Renal pelvis (tissue), 4 donors: ENCODE data around the gene EYS. TPM values are rescaled to one million over a fixed set of nuclear protein-coding genes. Genes with fewer than 3 reads are reported as not detected.
"Not testable (repeated sequence)": the region's sequence is repeated elsewhere in the genome, so short reads cannot be mapped to it uniquely, and the experiment has no call there.

Experiments
- DNase-seq: peaks from one replicate; pipeline ENCODE4 v3.0.0-alpha.2; 2013
- polyA plus RNA-seq, 3 donors: library from polyadenylated mRNA; unstranded; fragments of 120-200 nt; gene quantifications; one replicate each; pipeline ENCODE4 v1.2.1, GENCODE V29; 2013; ENCODE audit not compliant: insufficient read length in 3 of 3

Gene EYS
- polyA plus RNA-seq, 3 donors = 0.50 to 1.2 (median 0.82) TPM

DNA sequence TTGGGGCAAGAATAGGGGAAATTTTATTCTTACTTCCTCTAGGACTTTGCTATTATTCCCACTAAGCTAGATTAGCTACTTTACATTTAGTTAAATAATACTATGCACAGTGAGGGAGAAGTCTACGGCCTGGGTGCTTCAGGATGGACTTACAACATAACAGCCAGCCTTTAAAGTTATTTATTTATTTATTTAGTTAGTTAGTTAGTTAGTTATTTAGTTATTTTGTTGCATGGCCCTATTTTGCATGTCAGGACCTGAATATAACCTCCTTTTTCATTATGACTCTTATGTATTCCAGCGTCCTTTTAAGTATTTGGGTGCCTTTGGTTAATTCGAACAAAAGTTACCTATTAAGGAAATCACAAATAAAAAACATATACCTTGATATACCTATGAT, 238.7 kb downstream of the EYS start:
- DNase-seq = no peak

DNA sequence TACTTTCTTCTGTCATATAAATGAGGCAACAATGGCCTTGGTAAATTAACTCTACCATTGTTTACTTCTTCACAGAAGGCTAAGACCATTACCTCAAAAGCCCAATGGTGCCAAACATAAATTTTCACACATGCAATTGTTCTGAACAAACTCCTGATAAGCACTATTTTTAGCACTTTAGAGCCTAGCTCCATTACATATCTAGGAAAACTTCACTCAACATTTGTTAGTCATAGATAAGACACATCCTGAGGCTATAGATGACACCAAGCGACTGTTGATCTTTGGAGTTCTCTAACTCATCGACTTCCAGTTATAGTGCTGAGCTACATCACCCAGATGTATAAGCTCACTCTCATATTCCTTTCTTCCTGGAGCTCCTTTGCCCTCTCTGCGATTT, 245.9 kb downstream of the EYS start:
- DNase-seq = no peak

DNA sequence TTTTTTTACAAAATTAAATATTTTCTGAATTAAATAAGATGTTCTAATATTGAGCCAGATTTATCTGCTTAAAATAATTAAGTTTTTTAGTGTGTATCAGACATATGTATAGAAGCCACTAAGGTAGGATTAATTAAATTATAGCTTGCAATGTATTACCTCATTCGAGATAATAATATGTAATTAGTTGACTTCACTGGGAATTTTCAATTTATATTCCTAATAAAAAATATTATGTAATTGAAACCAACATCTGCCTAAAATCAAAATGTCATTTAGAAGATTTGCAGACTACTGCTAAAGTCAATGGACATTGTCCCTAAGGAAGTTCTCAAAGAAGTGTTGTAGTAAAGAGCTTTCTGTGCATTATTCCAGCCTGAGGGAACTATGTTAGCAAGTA, 254.7 kb downstream of the EYS start:
- DNase-seq = no peak

DNA sequence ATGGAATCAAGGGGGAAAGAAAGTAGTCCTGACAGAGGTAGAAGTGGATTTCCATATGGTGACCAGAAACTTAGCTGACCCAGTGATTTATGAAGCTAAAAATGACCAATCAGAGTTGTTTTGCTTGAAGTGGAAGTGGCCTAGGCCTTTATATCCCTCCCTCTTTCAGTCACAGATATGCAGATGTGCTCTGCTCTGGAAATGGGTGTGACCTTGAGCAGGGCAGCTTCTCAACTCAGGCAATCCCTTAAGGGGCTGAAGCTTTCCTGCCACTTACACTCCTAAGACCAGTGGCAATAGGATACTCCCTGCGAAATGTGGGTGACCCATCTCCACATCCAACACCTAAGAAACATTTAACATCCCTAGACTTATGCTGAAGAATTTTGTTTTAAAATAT, 256.6 kb downstream of the EYS start:
- DNase-seq = no peak

DNA sequence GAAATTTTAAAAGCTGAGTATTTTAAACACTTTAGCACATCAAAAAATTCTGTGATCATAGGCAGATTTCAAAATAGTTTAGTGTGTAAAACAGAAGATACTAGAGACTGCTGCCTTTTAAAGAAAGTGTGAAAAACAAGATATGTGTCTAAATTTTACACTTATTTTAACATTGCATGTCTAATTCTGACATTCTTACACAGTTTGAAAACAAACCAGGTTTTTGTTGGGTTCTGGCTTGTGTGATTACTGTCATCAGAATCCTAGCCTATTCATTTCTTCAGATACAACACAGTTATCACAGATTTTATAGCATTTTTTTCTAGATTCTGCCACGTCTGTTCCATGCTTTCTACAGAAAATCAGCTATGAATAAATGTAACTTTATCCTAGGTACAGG, 257.1 kb downstream of the EYS start:
- DNase-seq = no peak

DNA sequence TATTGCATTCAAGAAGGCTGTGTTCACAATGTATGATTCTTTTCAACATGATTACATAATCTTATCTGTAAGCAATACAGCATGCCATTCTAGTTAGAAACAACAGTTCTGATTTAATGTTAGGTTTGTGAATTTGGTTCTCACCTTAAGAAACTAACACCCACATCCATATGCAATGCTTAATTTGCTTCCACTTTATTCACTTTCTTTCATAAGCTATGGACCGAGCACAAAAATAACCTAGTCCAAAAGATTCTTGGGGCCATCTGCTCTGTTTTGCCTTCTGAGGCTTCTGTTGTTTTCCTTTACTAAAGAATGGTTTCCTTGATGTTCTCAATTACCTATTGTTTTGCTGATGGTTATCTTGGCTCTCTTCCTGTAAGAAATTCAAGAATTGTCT, 258.2 kb downstream of the EYS start:
- DNase-seq = no peak

DNA sequence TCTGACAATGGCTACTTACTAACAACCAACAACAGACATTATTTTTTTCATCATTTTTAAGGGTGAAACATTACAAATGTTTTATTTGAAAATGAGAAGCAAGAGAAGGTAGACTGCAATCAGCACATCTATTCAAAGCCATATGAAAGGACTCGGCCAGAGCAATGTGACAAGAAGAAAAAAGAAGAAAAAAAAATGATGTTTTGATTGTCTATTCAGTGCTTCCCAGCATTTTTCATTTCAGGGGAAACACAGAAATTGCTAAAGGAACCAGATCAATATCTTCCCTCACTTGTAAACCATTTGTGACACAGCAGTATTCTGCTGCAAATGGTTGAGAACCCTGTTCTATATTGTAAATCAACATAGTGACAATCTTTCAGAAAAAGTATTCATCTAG, 270.7 kb downstream of the EYS start:
- no peak for DNase-seq

DNA sequence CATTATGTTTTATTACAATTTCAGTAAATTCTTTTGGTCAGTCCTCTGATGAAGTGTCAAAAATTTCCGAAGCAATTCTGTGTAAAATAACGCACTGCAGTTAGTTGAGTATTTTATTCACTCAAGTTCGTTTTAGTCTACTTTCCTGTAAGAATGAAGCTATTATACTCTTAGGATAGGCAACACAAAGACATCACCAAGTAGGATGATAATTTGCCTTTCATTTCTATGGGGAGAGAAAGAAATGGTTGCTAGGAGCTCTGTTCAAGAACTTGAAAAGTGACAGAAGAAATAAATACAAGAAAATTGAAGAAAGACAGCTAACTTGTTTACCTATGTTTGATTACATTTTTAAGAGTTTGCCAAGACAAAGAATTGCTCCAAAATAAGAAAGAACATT, 290.4 kb downstream of the EYS start:
- DNase-seq = no peak

DNA sequence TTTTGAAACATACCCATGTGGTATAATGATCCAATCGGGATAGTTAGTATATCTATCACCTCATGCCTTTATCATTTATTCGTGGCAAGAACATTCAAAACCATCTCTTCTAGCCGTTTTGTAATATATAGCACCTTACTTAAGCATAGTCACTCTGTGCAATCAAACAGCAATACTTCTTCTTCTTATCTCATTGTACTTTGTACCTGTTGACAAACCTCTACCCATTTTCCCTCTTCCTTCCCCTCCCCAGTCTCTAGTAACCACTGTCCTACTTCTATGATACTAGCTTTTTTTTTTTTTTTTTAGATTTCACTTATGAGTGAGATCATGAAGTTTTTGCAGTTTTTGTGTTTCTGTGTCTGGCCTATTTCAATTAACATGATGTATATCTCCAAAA, 296.7 kb downstream of the EYS start:
- DNase-seq = no peak

DNA sequence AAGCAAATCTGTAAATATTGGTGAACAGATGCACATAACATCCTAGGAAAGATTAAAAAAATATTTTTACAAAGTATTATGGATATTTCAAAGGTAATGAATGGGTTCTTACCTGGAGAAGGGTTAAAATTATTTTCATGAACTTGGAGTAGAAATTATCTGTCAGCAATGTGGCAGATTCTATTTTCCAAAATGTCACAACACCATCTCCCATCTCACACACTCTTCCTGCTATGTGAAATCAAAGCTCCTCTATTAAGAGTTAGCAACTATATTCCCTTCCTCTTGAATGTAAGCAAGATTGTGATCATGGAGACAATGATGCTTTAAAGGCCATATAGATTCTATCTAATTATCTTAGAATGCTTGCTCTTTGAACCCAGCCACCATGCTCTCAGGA, 304.5 kb downstream of the EYS start:
- no peak for DNase-seq

DNA sequence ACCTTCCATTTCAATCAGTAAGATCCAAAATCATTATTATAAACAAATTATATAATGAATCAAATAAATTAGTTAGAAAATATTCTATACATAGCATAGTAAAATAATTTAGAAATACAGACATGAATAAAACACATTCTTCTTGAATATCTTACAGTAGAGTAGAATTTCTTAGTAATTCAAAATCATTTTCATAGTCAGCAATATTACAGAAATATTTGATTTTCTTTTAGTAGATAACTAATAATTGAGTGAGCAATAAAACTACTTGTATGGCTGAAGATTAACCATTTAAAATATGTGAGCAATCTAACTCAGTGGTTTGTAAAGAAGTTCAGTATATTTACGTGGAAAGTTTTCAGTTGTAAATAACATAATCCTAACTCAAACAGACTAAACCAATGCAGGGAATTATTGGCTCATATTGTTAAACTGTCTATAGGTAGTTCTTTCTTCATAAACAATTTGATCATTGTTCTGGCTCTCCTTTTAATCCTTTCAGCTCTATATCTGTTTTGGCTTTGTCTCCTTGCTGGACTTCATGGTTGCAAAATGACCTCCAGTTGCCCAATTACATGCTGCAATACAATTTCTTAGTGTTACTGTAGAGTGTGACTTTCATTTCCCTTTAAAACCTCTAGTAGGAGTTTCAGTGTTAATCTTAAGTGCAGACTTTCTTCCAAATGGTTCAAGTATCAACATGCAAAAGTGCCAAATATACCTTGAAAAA, 307.5 kb downstream of the EYS start:
- no peak for DNase-seq

DNA sequence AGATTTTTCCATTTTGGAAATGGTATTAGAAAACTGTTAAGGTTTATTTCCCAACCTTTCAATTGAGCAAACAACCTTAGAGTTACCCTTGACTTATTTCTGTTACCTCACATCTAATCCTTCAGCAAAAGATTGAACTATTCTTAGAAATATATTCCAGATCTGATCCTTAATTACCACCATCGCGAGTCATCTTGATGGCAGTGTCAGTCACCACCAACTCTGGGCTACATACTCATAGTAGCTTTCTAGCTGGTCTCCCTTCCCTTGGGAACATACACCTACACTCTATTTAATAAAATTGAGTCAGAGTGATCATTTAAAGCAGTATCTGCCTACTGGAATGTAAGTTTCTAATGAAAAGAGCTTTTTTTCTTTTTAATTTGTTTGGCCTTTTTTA, 308.2 kb downstream of the EYS start:
- no peak for DNase-seq

DNA sequence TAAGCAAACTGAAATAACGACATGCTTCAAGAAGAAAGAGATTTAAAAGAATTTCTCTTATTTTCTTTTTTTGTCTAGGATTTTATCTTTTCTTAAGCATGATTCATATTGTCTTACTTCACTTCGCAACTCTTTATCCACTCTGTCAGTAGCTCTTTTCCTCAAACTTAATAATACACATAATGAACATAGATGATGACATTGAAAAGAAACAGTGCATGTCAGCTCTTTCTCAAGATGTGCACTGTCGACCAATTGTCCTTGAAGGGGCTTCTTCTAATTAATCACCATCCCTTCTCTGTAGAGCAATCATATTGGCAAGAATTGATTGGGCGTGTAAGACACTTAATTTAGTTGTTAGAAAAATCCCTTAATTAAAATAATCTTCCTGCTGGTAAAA, 356.5 kb downstream of the EYS start:
- no peak for DNase-seq

DNA sequence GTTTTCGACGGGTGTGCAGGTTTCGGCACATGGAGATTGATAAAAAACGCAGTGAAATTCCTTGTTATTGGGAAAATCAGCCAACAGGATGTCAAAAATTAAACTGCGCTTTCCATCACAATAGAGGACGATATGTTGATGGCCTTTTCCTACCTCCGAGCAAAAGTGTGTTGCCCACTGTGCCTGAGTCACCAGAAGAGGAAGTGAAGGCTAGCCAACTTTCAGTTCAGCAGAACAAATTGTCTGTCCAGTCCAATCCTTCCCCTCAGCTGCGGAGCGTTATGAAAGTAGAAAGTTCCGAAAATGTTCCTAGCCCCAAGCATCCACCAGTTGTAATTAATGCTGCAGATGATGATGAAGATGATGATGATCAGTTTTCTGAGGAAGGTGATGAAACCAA, 404.4 kb downstream of the EYS start:
- not testable (repeated sequence) for DNase-seq

DNA sequence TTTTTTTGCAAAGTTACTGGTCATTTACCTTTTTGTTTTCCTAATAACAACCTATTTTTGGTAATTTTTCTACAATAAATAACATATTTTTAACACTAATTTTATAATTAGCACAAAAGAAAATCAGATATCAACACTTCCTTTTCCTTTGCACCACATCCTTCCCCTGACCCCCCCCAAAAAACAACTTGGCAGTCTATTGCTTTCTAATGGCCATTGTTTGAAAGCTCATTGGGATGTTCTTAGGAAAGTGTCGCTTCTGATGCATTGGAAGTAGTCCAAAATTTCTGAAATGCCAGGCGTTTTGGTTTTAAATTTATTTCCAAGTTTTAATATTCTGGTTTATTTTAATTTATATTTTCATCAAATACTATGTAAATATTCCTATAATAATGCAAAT, 407.8 kb downstream of the EYS start:
- DNase-seq = no peak

DNA sequence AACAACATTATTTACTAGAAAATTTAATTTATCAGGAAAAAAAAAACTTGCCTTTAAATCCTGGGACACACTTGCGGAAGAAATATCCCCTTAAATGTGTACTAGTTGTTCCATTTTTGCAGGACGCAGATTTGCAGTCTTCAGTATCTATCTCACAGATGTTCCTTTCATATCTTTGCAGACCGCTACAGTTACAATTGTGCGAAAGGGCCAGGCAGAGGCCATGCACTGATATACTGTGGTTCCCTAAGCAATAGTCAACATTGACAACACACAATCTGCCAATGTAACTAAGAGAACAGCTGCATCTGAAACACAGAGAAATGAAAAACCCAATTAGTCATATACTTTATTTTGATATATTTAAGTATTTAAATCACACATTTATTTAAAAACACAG, 411.2 kb downstream of the EYS start:
- DNase-seq = no peak

DNA sequence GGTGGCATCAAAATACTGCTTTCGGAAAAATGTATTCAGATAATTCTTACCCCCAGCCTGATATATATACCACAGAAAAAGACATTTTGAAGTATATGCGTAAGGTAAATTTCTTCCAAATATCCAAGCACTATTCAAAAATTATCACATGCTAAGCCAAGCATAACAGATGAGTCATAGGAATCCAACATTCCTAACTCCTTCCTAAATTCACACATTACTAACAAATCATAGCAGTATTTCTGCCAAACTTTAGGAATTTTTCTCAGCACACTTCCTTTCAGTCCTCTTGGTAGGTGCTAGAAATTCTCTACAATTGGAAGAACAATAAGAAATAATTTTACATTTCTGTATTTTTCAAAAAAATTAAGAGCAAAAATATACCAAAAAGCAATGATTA, 417.5 kb downstream of the EYS start:
- DNase-seq = no peak

DNA sequence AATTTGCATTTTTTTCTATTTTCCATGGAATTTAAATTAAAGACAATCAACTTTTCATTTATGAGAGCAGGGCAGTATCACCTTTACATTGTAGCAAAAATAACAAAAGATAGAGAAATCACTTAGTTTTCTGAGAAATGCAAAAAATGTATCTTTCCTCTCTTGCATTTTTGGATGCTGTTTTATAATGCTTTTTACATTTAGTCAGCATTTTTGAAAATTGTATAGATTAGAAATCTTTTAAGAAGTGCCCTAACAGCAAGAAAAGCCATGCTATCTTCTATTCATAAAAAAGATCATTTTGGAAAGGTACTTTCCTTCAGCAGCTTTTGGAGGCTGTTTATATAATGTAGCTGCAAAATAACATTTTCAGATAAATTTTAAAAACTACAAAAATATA, 421.8 kb downstream of the EYS start:
- DNase-seq = no peak

DNA sequence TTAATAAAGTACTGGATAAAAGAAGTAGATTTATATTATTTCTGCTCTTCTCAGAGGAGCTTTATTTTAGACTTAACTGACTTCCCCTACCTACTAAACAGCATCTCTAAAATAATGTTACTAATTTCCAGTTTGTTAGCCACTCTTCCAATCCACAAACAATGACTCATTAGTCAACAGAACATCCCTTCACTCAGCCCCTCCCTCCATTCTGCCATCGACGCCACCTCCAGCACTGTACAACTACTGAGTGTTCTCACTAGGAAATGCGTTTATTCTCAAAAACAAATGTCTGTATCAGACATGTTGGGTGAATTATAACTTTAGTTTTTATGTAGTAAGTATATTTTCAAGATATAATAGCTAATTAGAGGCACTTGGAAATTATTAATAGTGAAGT, 427.0 kb downstream of the EYS start:
- DNase-seq = no peak

DNA sequence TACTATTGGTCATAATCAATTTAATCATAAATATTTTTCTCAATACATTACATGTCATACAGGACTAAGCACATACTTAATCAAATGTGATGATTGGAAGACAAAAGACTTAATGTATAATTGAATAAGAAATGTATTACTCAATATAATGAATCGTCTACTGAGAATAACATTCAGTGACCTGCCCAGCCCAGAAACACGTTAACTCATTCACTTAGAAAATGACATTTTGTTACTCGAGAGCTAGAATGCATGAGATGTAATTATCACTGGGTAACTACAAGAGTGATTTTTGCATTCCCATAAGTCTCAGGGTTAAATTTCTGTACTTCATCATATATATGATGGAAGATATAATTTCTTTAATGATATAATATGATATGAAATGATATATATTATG, 444.8 kb downstream of the EYS start:
- no peak for DNase-seq

DNA sequence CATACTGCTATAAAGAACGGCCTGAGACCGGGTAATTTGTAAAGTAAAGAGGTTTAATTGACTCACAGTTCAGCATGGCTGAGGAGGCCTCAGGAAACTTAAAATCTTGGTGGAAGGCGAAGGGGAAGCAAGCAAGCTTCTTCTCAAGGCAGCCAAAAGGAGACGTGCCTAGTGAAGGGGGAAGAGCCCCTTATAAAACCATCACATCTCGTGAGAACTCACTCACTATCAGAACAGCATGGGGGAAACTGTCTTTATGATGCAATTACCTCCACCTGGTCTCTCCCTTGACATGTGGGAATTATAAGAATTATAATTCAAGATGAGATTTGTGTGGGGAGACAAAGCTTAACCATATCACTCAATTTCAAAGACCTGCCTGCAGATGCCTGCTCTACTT, 447.0 kb downstream of the EYS start:
- no peak for DNase-seq

DNA sequence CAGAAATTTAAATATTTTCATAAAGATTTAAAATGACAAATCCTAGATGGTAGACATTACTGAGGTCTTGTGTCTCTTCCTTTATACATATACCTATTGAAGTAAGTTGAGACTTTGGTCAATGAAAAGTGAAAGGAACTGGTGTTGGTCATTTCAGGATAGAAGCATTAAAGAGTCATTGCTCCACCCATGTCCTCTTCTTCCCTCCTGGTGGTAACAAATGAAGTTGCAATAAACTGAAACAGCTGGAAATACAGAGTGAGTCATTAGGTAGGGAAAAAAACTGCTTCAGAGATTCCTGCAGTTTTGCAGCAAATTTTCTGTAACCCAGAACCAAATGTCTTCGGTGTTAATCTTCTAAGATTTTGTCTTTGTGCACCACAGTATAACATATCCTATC, 448.0 kb downstream of the EYS start:
- DNase-seq = no peak

DNA sequence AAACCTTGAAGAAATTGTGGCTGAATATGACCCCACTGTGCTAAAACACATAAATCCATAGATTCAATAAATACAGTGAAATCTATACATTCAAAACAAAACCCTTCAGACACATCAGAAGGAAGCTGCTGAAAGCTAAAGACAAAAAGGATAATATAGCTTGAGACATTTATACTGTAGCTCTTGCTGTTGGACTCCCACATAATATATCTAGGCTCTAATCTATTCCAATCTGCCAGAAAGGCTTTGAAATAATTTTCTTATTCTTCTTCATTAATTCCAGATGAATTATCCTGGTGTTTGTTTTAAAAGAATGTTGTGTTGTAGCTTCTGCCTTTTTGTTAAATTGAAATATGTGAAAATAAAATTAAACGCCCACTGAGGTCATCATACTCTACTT, 454.0 kb downstream of the EYS start:
- no peak for DNase-seq

DNA sequence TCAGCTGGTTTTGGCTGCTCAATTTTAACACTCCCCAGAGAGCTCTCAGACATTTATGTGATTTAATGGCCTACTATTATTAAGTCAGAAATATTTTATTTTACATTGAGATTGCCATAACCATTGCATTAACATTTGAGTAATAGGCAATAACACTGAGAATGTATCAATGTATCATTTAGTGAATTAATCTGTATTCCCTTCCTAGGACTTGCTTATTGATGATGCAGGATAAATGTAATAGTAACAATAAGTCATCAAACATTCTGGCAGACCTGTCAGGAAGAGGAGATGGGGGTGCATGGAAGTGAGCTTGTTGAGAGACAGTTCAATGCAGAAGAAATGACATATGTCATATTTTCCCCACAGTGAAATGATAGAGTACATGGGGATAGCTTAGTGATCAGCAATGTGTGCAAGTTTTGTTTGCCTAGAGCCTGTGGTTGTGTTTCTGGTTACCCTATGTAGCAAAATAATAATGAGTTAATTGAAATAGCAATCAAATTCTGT, 458.9 kb downstream of the EYS start:
- DNase-seq = no peak

DNA sequence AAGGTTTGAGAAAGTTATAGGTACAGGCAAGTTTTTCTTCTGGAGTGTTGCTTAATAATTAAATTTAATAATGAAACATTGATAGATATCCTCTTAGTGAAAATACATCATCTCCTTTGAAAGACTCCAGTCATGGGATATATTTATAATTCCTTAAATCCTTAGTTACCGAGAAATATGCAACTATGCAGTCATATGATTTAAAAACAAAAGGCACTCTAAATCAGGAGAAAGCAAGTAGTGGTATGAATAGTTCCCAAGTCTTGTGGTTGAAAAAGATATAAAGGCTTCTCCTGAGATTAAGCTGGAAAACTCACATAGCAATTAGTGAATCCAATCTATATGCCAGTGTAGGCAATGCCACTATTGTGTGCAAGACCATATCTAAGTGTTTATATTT, 475.4 kb downstream of the EYS start:
- DNase-seq = no peak
